ENCODE measurements around the gene GCNT2. TPM values are rescaled to one million over a fixed set of nuclear protein-coding genes. Genes with fewer than 3 reads are reported as not detected.
A peak's percentile ranks its signal among the peaks of the same experiment; 100 is the strongest.

Gene GCNT2
- total RNA-seq, 1 experiment from 2014 or later = 0.63 TPM

GRCh38 chr6:10589983-10590382 is 68.8 kb downstream of the GCNT2 start:
- Mint-ChIP-seq H3K27me3 (ENCODE audit: insufficient read depth, unreplicated experiment) (no peaks in the 10 kb centered on the region), H3K9me3 (ENCODE audit: unreplicated experiment) (no peaks in the 10 kb centered on the region), H3K36me3 (ENCODE audit: insufficient read depth, unreplicated experiment) (no peaks in the 10 kb centered on the region), H3K27ac (ENCODE audit: low read depth, unreplicated experiment) (no peak overlapping the region), H3K4me1 (ENCODE audit: insufficient read depth, unreplicated experiment) (no peaks in the 10 kb centered on the region), H3K4me3 (ENCODE audit: unreplicated experiment) (no peak overlapping the region)
- CTCF ChIA-PET = no interaction called here
- intact Hi-C loops (cut with micrococcal nuclease) = no loop called here
- POLR2A ChIA-PET = interaction anchor here (0.7 kb wide), 1 partner anchor 111 kb away, joined by 3 read pairs; no protein-coding TSS in a partner anchor
- no peak for DNase-seq (ENCODE audit: unreplicated experiment)
- no TSS peak for BruUV-seq (replicated peaks)
- TF ChIP-seq, protein P1, sequence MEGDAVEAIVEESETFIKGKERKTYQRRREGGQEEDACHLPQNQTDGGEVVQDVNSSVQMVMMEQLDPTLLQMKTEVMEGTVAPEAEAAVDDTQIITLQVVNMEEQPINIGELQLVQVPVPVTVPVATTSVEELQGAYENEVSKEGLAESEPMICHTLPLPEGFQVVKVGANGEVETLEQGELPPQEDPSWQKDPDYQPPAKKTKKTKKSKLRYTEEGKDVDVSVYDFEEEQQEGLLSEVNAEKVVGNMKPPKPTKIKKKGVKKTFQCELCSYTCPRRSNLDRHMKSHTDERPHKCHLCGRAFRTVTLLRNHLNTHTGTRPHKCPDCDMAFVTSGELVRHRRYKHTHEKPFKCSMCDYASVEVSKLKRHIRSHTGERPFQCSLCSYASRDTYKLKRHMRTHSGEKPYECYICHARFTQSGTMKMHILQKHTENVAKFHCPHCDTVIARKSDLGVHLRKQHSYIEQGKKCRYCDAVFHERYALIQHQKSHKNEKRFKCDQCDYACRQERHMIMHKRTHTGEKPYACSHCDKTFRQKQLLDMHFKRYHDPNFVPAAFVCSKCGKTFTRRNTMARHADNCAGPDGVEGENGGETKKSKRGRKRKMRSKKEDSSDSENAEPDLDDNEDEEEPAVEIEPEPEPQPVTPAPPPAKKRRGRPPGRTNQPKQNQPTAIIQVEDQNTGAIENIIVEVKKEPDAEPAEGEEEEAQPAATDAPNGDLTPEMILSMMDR (IDR thresholded peaks at IDR 0.05; ENCODE audit: unreplicated experiment) = no peak

- Mint-ChIP-seq H3K27me3 (ENCODE audit: insufficient read depth, unreplicated experiment) (no peaks in the 10 kb centered on the region), H3K27ac (ENCODE audit: low read depth, unreplicated experiment) (no peak overlapping the region), H3K4me1 (ENCODE audit: insufficient read depth, unreplicated experiment) (no peaks in the 10 kb centered on the region), H3K4me3 (ENCODE audit: unreplicated experiment) (no peak overlapping the region), H3K9me3 (ENCODE audit: unreplicated experiment) (no peaks in the 10 kb centered on the region), H3K36me3 (ENCODE audit: insufficient read depth, unreplicated experiment) (no peaks in the 10 kb centered on the region)
- BruUV-seq (replicated peaks) = no TSS peak
- TF ChIP-seq, protein P1 (IDR thresholded peaks at IDR 0.05; ENCODE audit: unreplicated experiment) = no peak
- no peak for DNase-seq (ENCODE audit: unreplicated experiment)
- CTCF ChIA-PET = interaction anchor here (0.6 kb wide), 1 partner anchor 32 kb away, joined by 3 read pairs; no protein-coding TSS in a partner anchor
- POLR2A ChIA-PET = no interaction called here
- intact Hi-C loops (cut with micrococcal nuclease) = no loop called here
Measured at GRCh38 chr6:10591422-10592160, 70.4 kb downstream of the GCNT2 start.

- no TSS peak for BruUV-seq (replicated peaks)
- H3K4me1 Mint-ChIP-seq (ENCODE audit: insufficient read depth, unreplicated experiment) = no peaks in the 10 kb centered on the region
- no peak overlapping the region for H3K27ac Mint-ChIP-seq (ENCODE audit: low read depth, unreplicated experiment)
- H3K9me3 Mint-ChIP-seq (ENCODE audit: unreplicated experiment) = no peaks in the 10 kb centered on the region
- ChIA-PET CTCF (interaction anchor here (0.6 kb wide), 1 partner anchor 91 kb away, joined by 3 read pairs; no protein-coding TSS in a partner anchor), POLR2A (interaction anchor here (0.6 kb wide), 1 partner anchor 85 kb away, joined by 4 read pairs; no protein-coding TSS in a partner anchor)
- peak; percentile 24 for DNase-seq (ENCODE audit: unreplicated experiment)
- intact Hi-C loops (cut with micrococcal nuclease) = no loop called here
- H3K27me3 Mint-ChIP-seq (ENCODE audit: insufficient read depth, unreplicated experiment) = no peaks in the 10 kb centered on the region
- H3K4me3 Mint-ChIP-seq (ENCODE audit: unreplicated experiment) = no peak overlapping the region
- TF ChIP-seq, protein P1 (IDR thresholded peaks at IDR 0.05; ENCODE audit: unreplicated experiment) = no peak
- H3K36me3 Mint-ChIP-seq (ENCODE audit: insufficient read depth, unreplicated experiment) = no peaks in the 10 kb centered on the region
Measured at GRCh38 chr6:10595731-10596664, 74.8 kb downstream of the GCNT2 start.

DNA sequence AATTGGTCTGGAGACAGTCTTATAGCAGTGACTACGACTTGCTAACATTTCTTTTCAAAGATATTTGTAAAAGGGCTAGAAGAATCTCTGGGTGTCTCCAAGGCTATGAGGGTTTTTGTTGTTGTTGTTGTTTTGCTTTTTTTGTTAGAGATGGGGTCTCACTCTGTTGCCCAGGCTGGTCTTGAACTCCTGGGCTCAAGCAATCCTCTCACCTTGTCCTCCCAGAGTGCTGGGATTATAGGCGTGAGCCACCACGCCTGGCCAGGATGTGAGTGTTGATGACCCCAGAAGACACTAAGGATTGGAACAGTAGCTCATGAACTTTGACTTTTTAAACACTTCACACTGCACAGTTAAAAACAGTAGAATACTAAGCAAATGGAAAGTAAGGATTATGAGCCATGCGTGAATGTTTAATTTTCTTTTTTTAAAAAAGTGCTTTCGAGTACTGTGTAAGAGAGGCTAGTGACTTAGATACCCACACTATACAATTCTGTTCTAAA is 76.4 kb downstream of the GCNT2 start:
- Mint-ChIP-seq H3K27me3 (ENCODE audit: insufficient read depth, unreplicated experiment) (no peaks in the 10 kb centered on the region), H3K4me3 (ENCODE audit: unreplicated experiment) (no peak overlapping the region), H3K4me1 (ENCODE audit: insufficient read depth, unreplicated experiment) (no peaks in the 10 kb centered on the region), H3K9me3 (ENCODE audit: unreplicated experiment) (no peaks in the 10 kb centered on the region), H3K27ac (ENCODE audit: low read depth, unreplicated experiment) (no peak overlapping the region), H3K36me3 (ENCODE audit: insufficient read depth, unreplicated experiment) (no peaks in the 10 kb centered on the region)
- DNase-seq (ENCODE audit: unreplicated experiment) = no peak
- BruUV-seq (replicated peaks) = no TSS peak
- intact Hi-C loops (cut with micrococcal nuclease) = no loop called here
- TF ChIP-seq, protein P1 (IDR thresholded peaks at IDR 0.05; ENCODE audit: unreplicated experiment) = no peak
- ChIA-PET POLR2A (no interaction called here), CTCF (interaction anchor here (0.6 kb wide), 1 partner anchor 21 kb away, joined by 3 read pairs; no protein-coding TSS in a partner anchor)

Data from MCF 10A (cell line).